Adrenal gland (tissue), 12 donors: Measurements from ENCODE around the gene MATK. TPM values are rescaled to one million over a fixed set of nuclear protein-coding genes. Genes with fewer than 3 reads are reported as not detected.

ENCODE experiments used
- DNase-seq, 7 donors: peaks; one replicate each; pipeline ENCODE4 v3.0.0-alpha.2; 2019 to 2020
- H3K27ac ChIP-seq, 5 donors: fragments of 200-600 bp; sonication (generic) in 4 of 5; 1 replicate in 3 of 5; 2 replicates in 2 of 5; pipeline versions ENCODE4 v1.5.1 to v1.8.0; 2016 to 2020; ENCODE audit warnings: mild to moderate bottlenecking in 1 of 5
- H3K27me3 ChIP-seq: fragments of 200-600 bp; 2 replicates; pipeline ENCODE4 v1.8.0; 2021
- H3K36me3 ChIP-seq, 2 donors: fragments of 200-600 bp; replicated peaks in 1 of 2; 1 replicate in 1 of 2; 2 replicates in 1 of 2; pipeline versions ENCODE4 v1.5.1 to v1.8.0; 2018 to 2022
- H3K4me1 ChIP-seq, 2 donors: fragments of 200-600 bp; replicated peaks in 1 of 2; 1 replicate in 1 of 2; 2 replicates in 1 of 2; pipeline versions ENCODE4 v1.5.1 to v1.8.0; 2018 to 2021
- H3K4me3 ChIP-seq, 4 donors: fragments of 200-600 bp; sonication (generic) in 3 of 4; one replicate each; pipeline ENCODE4 v1.5.1; 2016 to 2018
- H3K9me3 ChIP-seq, 3 donors: fragments of 200-600 bp; sonication (generic) in 1 of 3; replicated peaks in 1 of 3; 1 replicate in 2 of 3; 2 replicates in 1 of 3; pipeline versions ENCODE4 v1.5.1 to v1.8.0; 2016 to 2021
- POLR2A ChIP-seq, 2 donors: fragments of 450-650 bp; IDR thresholded peaks; one replicate each; pipeline ENCODE4 v1.6.1; 2017; ENCODE audit warnings: antibody characterized with exemption in 2 of 2, mild to moderate bottlenecking in 2 of 2, moderate library complexity in 1 of 2
- whole genome bisulfite sequencing, 4 donors: extraction: QIAGEN DNeasy Blood & Tissue Kit in 2 of 4; methylation state at CpG; one replicate each; pipeline versions ENCODE4 v1.1.5 to v1.1.7; 2013 to 2017; 5-methylcytosine and 5-hydroxymethylcytosine counted together
- intact Hi-C, 2 donors: fragments of 100-400 bp; cut with DNase I; formaldehyde crosslinking; loops; one replicate each; pipeline versions ENCODE4 v1.14.1 to v1.15.0; 2022 to 2023
- polyA plus RNA-seq, 3 donors: library from polyadenylated mRNA; stranded (reverse); fragments of 200-250 nt in 2 of 3; fragments of 350-450 nt in 1 of 3; fragmentation: Illumina TruSeq in 1 of 3; extraction: RNeasy Lipid Tissue Mini Kit (QIAGEN cat#74804) in 1 of 3; gene quantifications; one replicate each; pipeline ENCODE4 v1.2.3, GENCODE V29; 2013 to 2014
- total RNA-seq, 9 donors: library from RNA; depleted of rRNA in 4 of 9; stranded (reverse); fragments of >200 nt in 4 of 9; fragments of 120-200 nt in 1 of 9; fragmentation: NEBNext Ultra II Directional in 1 of 9; extraction: Animal tissue kit (Norgen Biotek cat#: 25700) in 1 of 9; gene quantifications; one replicate each; pipeline versions ENCODE4 v1.1.0 to v1.2.4, GENCODE V29; 2013 to 2023
- TF ChIP-seq, protein P1 (sequence below), 6 experiments: fragments of 450-650 bp in 4 of 6; fragments of 200-600 bp in 2 of 6; sonication (generic) in 1 of 6; IDR thresholded peaks; 1 replicate in 5 of 6; 2 replicates in 1 of 6; pipeline versions ENCODE4 v1.5.1 to v1.8.0; 2016 to 2021; ENCODE audit warnings: antibody characterized with exemption in 6 of 6, mild to moderate bottlenecking in 2 of 6, moderate library complexity in 1 of 6
- donor health status: healthy with polysubstance abuse.
- donor health status: Bipolar disorder and iron deficiency.
- donor health status: DM: yes; HTN: yes; CAD: no.
- donor health status: DM: no; HTN: no; CAD: no.
- donor health status: DM: no; HTN: no; CAD: no.
- donor health status: DM: yes; HTN: yes; CAD: no.

The MATK gene
- total and polyA plus RNA-seq, 12 donors, result 0.26 to 20.7 (median 1.4) TPM

DNA sequence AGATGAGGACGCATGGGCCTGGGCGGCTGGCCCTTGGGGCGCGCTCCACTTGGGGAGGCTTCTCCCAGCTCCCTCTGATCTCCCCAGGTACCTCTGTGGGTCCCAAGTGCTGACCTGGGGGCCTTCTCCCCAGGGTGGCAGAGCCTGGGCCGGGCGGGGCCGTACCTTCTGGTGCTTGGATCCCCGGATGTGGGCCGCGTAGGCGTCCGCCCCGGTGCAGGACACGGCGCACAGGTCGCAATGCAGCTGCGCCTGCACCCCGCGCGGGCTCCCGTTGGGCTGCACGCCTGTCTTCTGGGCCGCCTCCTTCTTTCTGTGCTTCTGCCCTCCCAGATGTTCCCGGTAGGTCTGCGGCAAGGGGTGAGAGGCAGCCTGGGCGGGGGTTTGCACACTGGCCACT, 41.1 kb upstream of the MATK start:
- Histone ChIP-seq H3K27me3 (no peaks in the 10 kb centered on the region), H3K36me3 (no peaks in the 10 kb centered on the region), H3K27ac (no peak overlapping the region), H3K9me3 (no peaks in the 10 kb centered on the region), H3K4me1 (no peaks in the 10 kb centered on the region), H3K4me3 (no peak overlapping the region)
- WGBS, 4 donors, result 85 to 96% (median 93%) methylated on average over 8 to 26 of the region's 26 CpGs
- TF ChIP-seq, protein P1, sequence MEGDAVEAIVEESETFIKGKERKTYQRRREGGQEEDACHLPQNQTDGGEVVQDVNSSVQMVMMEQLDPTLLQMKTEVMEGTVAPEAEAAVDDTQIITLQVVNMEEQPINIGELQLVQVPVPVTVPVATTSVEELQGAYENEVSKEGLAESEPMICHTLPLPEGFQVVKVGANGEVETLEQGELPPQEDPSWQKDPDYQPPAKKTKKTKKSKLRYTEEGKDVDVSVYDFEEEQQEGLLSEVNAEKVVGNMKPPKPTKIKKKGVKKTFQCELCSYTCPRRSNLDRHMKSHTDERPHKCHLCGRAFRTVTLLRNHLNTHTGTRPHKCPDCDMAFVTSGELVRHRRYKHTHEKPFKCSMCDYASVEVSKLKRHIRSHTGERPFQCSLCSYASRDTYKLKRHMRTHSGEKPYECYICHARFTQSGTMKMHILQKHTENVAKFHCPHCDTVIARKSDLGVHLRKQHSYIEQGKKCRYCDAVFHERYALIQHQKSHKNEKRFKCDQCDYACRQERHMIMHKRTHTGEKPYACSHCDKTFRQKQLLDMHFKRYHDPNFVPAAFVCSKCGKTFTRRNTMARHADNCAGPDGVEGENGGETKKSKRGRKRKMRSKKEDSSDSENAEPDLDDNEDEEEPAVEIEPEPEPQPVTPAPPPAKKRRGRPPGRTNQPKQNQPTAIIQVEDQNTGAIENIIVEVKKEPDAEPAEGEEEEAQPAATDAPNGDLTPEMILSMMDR (IDR thresholded peaks at IDR 0.05), result no peak
- TF ChIP-seq POLR2A (IDR thresholded peaks at IDR 0.05), result no peak
- no peak for DNase-seq
- intact Hi-C loops, result no loop called here

DNA sequence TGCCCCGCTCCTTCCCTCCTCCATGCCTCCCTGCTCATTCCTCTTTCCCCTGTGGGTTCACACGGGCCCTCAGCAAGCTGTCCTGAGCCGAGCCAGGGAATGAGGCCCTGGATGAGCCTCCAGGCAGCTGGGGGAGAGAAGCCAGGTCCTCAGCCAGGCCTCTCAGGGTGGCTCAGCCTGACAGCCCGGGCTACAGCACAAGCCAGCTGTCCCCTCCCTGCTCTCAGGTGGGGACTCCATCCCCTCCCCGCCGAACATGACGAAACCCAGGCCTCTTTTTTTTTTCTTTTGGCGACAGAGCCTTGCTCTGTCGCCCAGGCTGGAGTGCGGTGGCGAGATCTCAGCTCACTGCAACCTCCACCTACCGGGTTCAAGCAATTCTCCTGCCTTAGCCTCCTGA, 40.0 kb upstream of the MATK start:
- no peaks in the 10 kb centered on the region for H3K9me3 ChIP-seq
- no peak overlapping the region for H3K4me3 ChIP-seq
- no peaks in the 10 kb centered on the region for H3K27me3 ChIP-seq
- H3K27ac ChIP-seq, result no peak overlapping the region
- WGBS, 4 donors, result 66 to 78% (median 73%) methylated on average over 12 of the region's 12 CpGs
- no peaks in the 10 kb centered on the region for H3K4me1 ChIP-seq
- TF ChIP-seq, protein P1 (IDR thresholded peaks at IDR 0.05), result no peak
- TF ChIP-seq POLR2A (IDR thresholded peaks at IDR 0.05), result no peak
- intact Hi-C loops, result no loop called here
- no peaks in the 10 kb centered on the region for H3K36me3 ChIP-seq
- DNase-seq, result no peak

DNA sequence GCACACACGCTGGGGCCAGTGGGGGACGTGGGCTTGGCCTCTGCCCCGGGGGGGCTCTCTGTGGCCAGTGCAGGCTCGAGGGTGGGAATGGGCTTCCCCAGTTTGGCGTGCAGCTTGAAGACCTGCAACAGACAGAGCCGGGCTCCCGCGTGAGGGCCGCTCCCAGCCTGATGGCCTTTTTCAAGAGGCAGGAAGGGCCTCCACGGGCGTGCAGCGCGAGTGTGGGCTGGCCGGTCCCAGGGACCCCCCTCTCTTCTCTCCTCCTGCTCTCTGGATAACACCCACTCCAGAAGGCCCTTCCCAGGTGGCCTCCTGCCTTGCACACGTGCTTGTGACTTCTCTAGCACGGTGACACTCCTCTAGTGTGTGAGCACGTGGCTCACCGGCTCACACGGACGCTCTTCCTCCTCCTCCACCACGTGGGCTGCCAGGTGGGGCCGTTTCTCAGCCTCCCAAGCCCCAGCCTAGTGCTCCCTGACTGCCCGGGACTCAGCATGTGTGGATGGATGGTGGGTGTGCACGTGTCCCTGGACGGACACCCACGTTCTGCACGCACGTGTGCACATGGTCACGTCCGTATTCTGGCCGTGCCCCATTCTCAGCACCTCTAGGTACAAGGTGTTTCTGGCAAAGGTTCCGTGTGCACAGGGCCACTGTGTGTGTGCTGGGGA, 39.2 kb upstream of the MATK start:
- intact Hi-C loops, result no loop called here
- Histone ChIP-seq H3K4me3 (no peak overlapping the region), H3K9me3 (no peaks in the 10 kb centered on the region), H3K27me3 (no peaks in the 10 kb centered on the region), H3K36me3 (no peaks in the 10 kb centered on the region), H3K4me1 (no peaks in the 10 kb centered on the region), H3K27ac (no peak overlapping the region)
- DNase-seq, result no peak
- WGBS, 4 donors, result 71 to 83% (median 76%) methylated on average over 19 to 32 of the region's 32 CpGs
- TF ChIP-seq POLR2A (IDR thresholded peaks at IDR 0.05), result no peak
- TF ChIP-seq, protein P1 (IDR thresholded peaks at IDR 0.05), result no peak

- WGBS, 4 donors, result 79 to 85% (median 83%) methylated on average over 9 to 10 of the region's 10 CpGs
- H3K27ac ChIP-seq, result no peak overlapping the region
- DNase-seq, result no peak
- intact Hi-C loops, result loop anchor here in 1 of 2 donors (5.0 kb wide), 1 partner anchor 156 kb away; no protein-coding TSS in a partner anchor
- no peaks in the 10 kb centered on the region for H3K4me1 ChIP-seq
- no peaks in the 10 kb centered on the region for H3K36me3 ChIP-seq
- no peaks in the 10 kb centered on the region for H3K9me3 ChIP-seq
- H3K27me3 ChIP-seq, result no peaks in the 10 kb centered on the region
- TF ChIP-seq POLR2A (IDR thresholded peaks at IDR 0.05), result no peak
- TF ChIP-seq, protein P1 (IDR thresholded peaks at IDR 0.05), result no peak
- no peak overlapping the region for H3K4me3 ChIP-seq
Measured at GRCh38 chr19:3823350-3823713, 37.2 kb upstream of the MATK start.
